HepG2 (cell line): ENCODE data around the gene MCRS1. TPM values are rescaled to one million over a fixed set of nuclear protein-coding genes. Genes with fewer than 3 reads are reported as not detected.
A peak's percentile ranks its signal among the peaks of the same experiment; 100 is the strongest.

Experiments
- FLYWCH1 ChIP-seq: sonication (generic); formaldehyde crosslinking; IDR thresholded peaks from 2 replicates; pipeline ENCODE4 v1.8.1; 2023; ENCODE audit warnings: mild to moderate bottlenecking, missing genetic modification reagents
- GATAD2A ChIP-seq: IDR thresholded peaks from 2 replicates; pipeline ENCODE4 v1.6.1; 2016
- HOXA9 ChIP-seq: sonication (generic); formaldehyde crosslinking; IDR thresholded peaks from 2 replicates; pipeline ENCODE4 v1.8.1; 2022; ENCODE audit warnings: missing genetic modification reagents, mild to moderate bottlenecking, moderate library complexity, borderline replicate concordance
- ISL2 ChIP-seq: sonication (generic); formaldehyde crosslinking; IDR thresholded peaks from 2 replicates; pipeline ENCODE4 v1.5.0; 2020; ENCODE audit warnings: missing genetic modification reagents
- KMT2A ChIP-seq: sonication (generic); formaldehyde crosslinking; IDR thresholded peaks from 2 replicates; pipeline ENCODE4 v1.4.0; 2020; ENCODE audit warnings: missing genetic modification reagents
- NR2F1 ChIP-seq, 2 experiments: fragments of 450-650 bp in 1 of 2; formaldehyde crosslinking in 1 of 2; IDR thresholded peaks; 2 replicates each; pipeline versions ENCODE4 v1.5.0 to v1.6.1; 2016 to 2020; ENCODE audit warnings: mild to moderate bottlenecking in 1 of 2, missing compliant biosample characterization in 1 of 2, missing genetic modification reagents in 1 of 2, moderate library complexity in 1 of 2
- SIN3B ChIP-seq: fragments of 150-350 bp; IDR thresholded peaks from 2 replicates; pipeline ENCODE4 v1.6.1; 2014; ENCODE audit warnings: low read length
- SUZ12 ChIP-seq: fragments of 150-350 bp; IDR thresholded peaks from 2 replicates; pipeline ENCODE4 v1.6.1; 2014; ENCODE audit warnings: low read depth, low read length
- ZBTB38 ChIP-seq: sonication (generic); formaldehyde crosslinking; IDR thresholded peaks from 2 replicates; pipeline ENCODE4 v1.5.1; 2020; ENCODE audit warnings: mild to moderate bottlenecking, missing genetic modification reagents
- ZBTB40 ChIP-seq, 2 experiments: fragments of 450-650 bp in 1 of 2; sonication (generic) in 1 of 2; formaldehyde crosslinking in 1 of 2; IDR thresholded peaks; 2 replicates each; pipeline versions ENCODE4 v1.6.1 to v1.8.0; 2016 to 2022; ENCODE audit warnings: antibody characterized with exemption in 1 of 2, mild to moderate bottlenecking in 1 of 2, missing genetic modification reagents in 1 of 2
- ZBTB44 ChIP-seq: sonication (generic); formaldehyde crosslinking; IDR thresholded peaks from 2 replicates; pipeline ENCODE4 v1.4.0; 2020; ENCODE audit warnings: missing genetic modification reagents
- ZFP36L2 ChIP-seq: sonication (generic); formaldehyde crosslinking; IDR thresholded peaks from 2 replicates; pipeline ENCODE4 v1.4.0; 2020; ENCODE audit warnings: missing genetic modification reagents
- ZFP41 ChIP-seq: sonication (generic); formaldehyde crosslinking; IDR thresholded peaks from 2 replicates; pipeline ENCODE4 v1.4.0; 2020; ENCODE audit warnings: mild to moderate bottlenecking, missing genetic modification reagents, borderline replicate concordance
- ZKSCAN5 ChIP-seq: sonication (generic); formaldehyde crosslinking; IDR thresholded peaks from 2 replicates; pipeline ENCODE4 v1.5.1; 2020; ENCODE audit warnings: mild to moderate bottlenecking, missing genetic modification reagents
- ZNF18 ChIP-seq: sonication (generic); formaldehyde crosslinking; IDR thresholded peaks from 2 replicates; pipeline ENCODE4 v1.8.0; 2022; ENCODE audit warnings: mild to moderate bottlenecking, missing genetic modification reagents; ENCODE audit not compliant: insufficient replicate concordance
- ZNF256 ChIP-seq: sonication (generic); formaldehyde crosslinking; conservative IDR thresholded peaks from 2 replicates; pipeline ENCODE4 v1.4.0; 2020; ENCODE audit warnings: missing genetic modification reagents
- ZNF740 ChIP-seq: sonication (generic); formaldehyde crosslinking; IDR thresholded peaks from 2 replicates; pipeline ENCODE4 v1.4.0; 2020; ENCODE audit warnings: missing genetic modification reagents
- polyA plus RNA-seq, 8 experiments: library from polyadenylated mRNA; depleted of rRNA in 3 of 8; stranded (reverse) in 7 of 8; unstranded in 1 of 8; fragments of >200 nt; fragmentation: Illumina TruSeq in 4 of 8; extraction: Trizol in 4 of 8; gene quantifications; 2 replicates each; pipeline versions ENCODE4 v1.2.1 to v1.2.3, GENCODE V29; 2011 to 2016; ENCODE audit warnings: low read depth in 4 of 8, missing spikeins in 1 of 8, mixed read lengths in 1 of 8; ENCODE audit not compliant: insufficient read depth in 1 of 8
- total RNA-seq, 5 experiments: library from RNA; depleted of rRNA; stranded (reverse); fragments of >200 nt; fragmentation: Illumina TruSeq; extraction: Trizol; gene quantifications; 2 replicates each; pipeline ENCODE4 v1.2.3, GENCODE V29; 2016; ENCODE audit warnings: low read depth in 1 of 5

MCRS1 gene
- total and polyA plus RNA-seq, 2 of the 13 experiments (the other 11 are each of a cell fraction or from before 2014, with no cell fraction given), result 51.0 to 66.3 TPM

- no peak for TF ChIP-seq ZBTB40 (IDR thresholded peaks at IDR 0.05)
- TF ChIP-seq ZBTB40 (CRISPR knock-in tag; IDR thresholded peaks at IDR 0.05), result no peak
- no peak for TF ChIP-seq ISL2 (CRISPR knock-in tag)
- TF ChIP-seq GATAD2A, result peak; percentile 24; the same call in 1 of the 2 replicates
- TF ChIP-seq ZNF740 (CRISPR knock-in tag), result no peak
- no peak for TF ChIP-seq HOXA9 (CRISPR knock-in tag)
- TF ChIP-seq FLYWCH1 (CRISPR knock-in tag), result no peak
- no peak for TF ChIP-seq ZBTB44 (CRISPR knock-in tag)
- TF ChIP-seq ZFP41, result no peak
- TF ChIP-seq SIN3B, result no peak
- no peak for TF ChIP-seq ZNF18 (CRISPR knock-in tag)
- no peak for TF ChIP-seq ZBTB38 (CRISPR knock-in tag)
- TF ChIP-seq KMT2A (CRISPR knock-in tag), result no peak
- TF ChIP-seq ZFP36L2 (CRISPR knock-in tag), result no peak
- no peak for TF ChIP-seq SUZ12
- no peak for TF ChIP-seq NR2F1 (CRISPR knock-in tag; IDR thresholded peaks at IDR 0.05)
- no peak for TF ChIP-seq ZNF256 (CRISPR knock-in tag)
- TF ChIP-seq ZKSCAN5 (CRISPR knock-in tag), result no peak
Observed at GRCh38 chr12:49543221-49543913, 24.6 kb downstream of the MCRS1 start (continued).
